Bronchial epithelial cell (primary cell): ENCODE data around the gene CARS1. TPM values are rescaled to one million over a fixed set of nuclear protein-coding genes. Genes with fewer than 3 reads are reported as not detected.

ENCODE experiments used
- DNase-seq: peaks from one replicate; pipeline ENCODE4 v3.0.0-alpha.2; 2010; ENCODE audit warnings: low read depth
- FAIRE-seq: peaks from 2 replicates; lab custom pipeline; 2011; peaks lifted over from hg19 to GRCh38; lab: Jason Lieb, UNC
- H3K27me3 ChIP-seq: 2 replicates; pipeline ENCODE4 v1.5.1; 2011; ENCODE audit warnings: low read length; ENCODE audit not compliant: control insufficient read depth, insufficient read depth
- H3K36me3 ChIP-seq: 2 replicates; pipeline ENCODE4 v1.5.1; 2011; ENCODE audit warnings: low read length; ENCODE audit not compliant: control insufficient read depth, insufficient read depth
- H3K4me3 ChIP-seq: 2 replicates; pipeline ENCODE4 v1.5.1; 2011; ENCODE audit warnings: mild to moderate bottlenecking, low read depth, low read length, control low read depth
- CTCF ChIP-seq: IDR thresholded peaks from 2 replicates; pipeline ENCODE4 v1.5.1; 2011; ENCODE audit warnings: mild to moderate bottlenecking, moderate library complexity, low read length, control low read depth, inconsistent platforms; ENCODE audit not compliant: insufficient read depth, severe bottlenecking
- total RNA-seq: library from RNA; depleted of rRNA; stranded (reverse); fragments of >200 nt; gene quantifications from 2 replicates; pipeline ENCODE4 v1.2.1, GENCODE V29; 2014

Gene CARS1
- total RNA-seq, 1 donor from 2014 or later: 113 TPM

DNA sequence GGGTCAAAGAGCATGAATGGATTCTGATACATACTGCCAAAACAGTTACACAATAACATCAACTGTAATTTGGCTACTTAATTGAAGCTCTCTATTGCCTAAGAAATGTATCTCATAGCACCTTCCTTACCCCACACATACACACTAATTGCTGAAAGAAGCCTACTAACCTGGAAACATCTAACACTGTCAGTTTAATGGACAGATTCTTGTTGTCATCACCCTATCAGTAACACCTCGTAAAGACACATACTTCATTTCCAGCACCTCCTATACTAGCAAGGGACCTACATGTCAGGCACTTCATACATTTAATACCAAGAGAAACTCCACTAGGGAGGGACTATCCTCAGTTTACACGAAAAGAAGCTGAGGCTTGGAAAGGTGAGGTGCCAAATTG lies 75.0 kb downstream of the CARS1 start:
- H3K27me3 ChIP-seq: no peaks in the 10 kb centered on the region
- no peak for TF ChIP-seq CTCF
- no peak overlapping the region for H3K4me3 ChIP-seq
- DNase-seq (no peak), FAIRE-seq (no peak)
- H3K36me3 ChIP-seq: peaks cover 6% of the 10 kb centered on the region

DNA sequence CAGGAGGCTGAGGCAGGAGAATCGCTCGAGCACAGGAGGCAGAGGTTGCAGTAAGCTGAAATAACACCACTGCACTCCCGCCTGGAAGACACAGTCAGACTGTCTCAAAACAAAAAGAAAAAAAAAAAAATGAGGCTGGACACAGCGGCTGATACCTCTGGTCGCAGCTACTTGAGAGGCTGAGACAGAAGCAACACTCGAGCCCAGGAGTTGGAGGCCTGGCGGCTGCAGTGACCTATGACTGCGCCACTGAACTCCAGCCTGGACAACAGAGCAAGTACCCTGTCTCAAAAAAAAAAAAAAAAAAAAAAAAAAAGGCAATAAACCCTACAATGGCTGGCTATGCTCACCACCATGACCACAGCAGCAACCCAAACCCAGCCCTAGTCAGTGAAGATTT lies 76.1 kb downstream of the CARS1 start:
- Histone ChIP-seq H3K27me3 (no peaks in the 10 kb centered on the region), H3K36me3 (peaks cover 8% of the 10 kb centered on the region), H3K4me3 (no peak overlapping the region)
- FAIRE-seq (no peak), DNase-seq (no peak)
- TF ChIP-seq CTCF: no peak

DNA sequence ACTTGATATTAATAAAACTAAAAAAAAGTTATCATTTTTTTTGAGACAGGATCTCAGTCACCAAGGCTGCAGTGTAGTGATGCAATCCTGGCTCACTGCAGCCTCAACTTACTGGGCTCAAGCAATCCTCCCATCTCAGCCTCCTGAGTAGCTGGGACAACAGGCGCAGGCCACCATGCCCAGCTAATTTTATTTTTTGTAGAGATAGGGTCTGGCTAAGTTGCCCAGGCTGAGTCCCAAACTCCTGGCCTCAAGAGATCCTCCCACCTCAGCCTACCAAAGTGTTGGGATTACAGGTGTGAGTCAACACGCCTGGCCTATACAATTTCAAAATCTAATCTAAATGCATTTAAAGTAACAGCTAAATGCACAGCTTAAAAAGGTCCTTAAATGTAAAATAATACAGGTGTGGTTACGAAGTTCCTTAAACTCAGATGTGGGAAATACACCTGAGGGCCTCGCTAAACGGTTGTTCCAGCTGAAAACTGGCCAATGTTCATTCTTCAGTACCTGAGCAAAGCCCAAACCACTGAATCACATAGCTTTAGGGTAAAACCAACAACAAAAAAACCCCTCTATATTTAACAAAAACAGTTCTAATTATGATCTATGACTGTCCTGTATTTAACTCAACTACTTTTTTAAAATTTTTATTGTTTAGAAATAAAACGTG lies 76.9 kb downstream of the CARS1 start:
- no peaks in the 10 kb centered on the region for H3K27me3 ChIP-seq
- H3K4me3 ChIP-seq: no peak overlapping the region
- TF ChIP-seq CTCF: no peak
- peak; percentile 52 for DNase-seq
- FAIRE-seq: no peak
- H3K36me3 ChIP-seq: peaks cover 13% of the 10 kb centered on the region

GRCh38 chr11:2977113-2977512 lies 80.1 kb downstream of the CARS1 start:
- DNase-seq (no peak), FAIRE-seq (no peak)
- TF ChIP-seq CTCF: no peak
- H3K4me3 ChIP-seq: no peak overlapping the region
- peaks cover 26% of the 10 kb centered on the region for H3K36me3 ChIP-seq
- H3K27me3 ChIP-seq: no peaks in the 10 kb centered on the region

GRCh38 chr11:2976294-2977063 lies 80.7 kb downstream of the CARS1 start:
- FAIRE-seq (no peak), DNase-seq (no peak)
- H3K27me3 ChIP-seq: no peaks in the 10 kb centered on the region
- no peak for TF ChIP-seq CTCF
- peaks cover 30% of the 10 kb centered on the region for H3K36me3 ChIP-seq
- H3K4me3 ChIP-seq: no peak overlapping the region

GRCh38 chr11:2975594-2975993 lies 81.6 kb downstream of the CARS1 start:
- no peak overlapping the region for H3K4me3 ChIP-seq
- peaks cover 33% of the 10 kb centered on the region for H3K36me3 ChIP-seq
- peak; percentile 47 for DNase-seq
- FAIRE-seq: peak; percentile 66
- peak; percentile 60 for TF ChIP-seq CTCF
- H3K27me3 ChIP-seq: no peaks in the 10 kb centered on the region
